Adrenal gland (tissue), 12 donors: Measurements from ENCODE around the gene METTL15. TPM values are rescaled to one million over a fixed set of nuclear protein-coding genes. Genes with fewer than 3 reads are reported as not detected.
"Not testable (repeated sequence)": the region's sequence is repeated elsewhere in the genome, so short reads cannot be mapped to it uniquely, and the experiment has no call there.

ENCODE experiments used
- DNase-seq, 7 donors: peaks; one replicate each; pipeline ENCODE4 v3.0.0-alpha.2; 2019 to 2020
- H3K27ac ChIP-seq, 5 donors: fragments of 200-600 bp; sonication (generic) in 4 of 5; 1 replicate in 3 of 5; 2 replicates in 2 of 5; pipeline versions ENCODE4 v1.5.1 to v1.8.0; 2016 to 2020; ENCODE audit warnings: mild to moderate bottlenecking in 1 of 5
- H3K27me3 ChIP-seq: fragments of 200-600 bp; 2 replicates; pipeline ENCODE4 v1.8.0; 2021
- H3K36me3 ChIP-seq, 2 donors: fragments of 200-600 bp; replicated peaks in 1 of 2; 1 replicate in 1 of 2; 2 replicates in 1 of 2; pipeline versions ENCODE4 v1.5.1 to v1.8.0; 2018 to 2022
- H3K4me1 ChIP-seq, 2 donors: fragments of 200-600 bp; replicated peaks in 1 of 2; 1 replicate in 1 of 2; 2 replicates in 1 of 2; pipeline versions ENCODE4 v1.5.1 to v1.8.0; 2018 to 2021
- H3K4me3 ChIP-seq, 4 donors: fragments of 200-600 bp; sonication (generic) in 3 of 4; one replicate each; pipeline ENCODE4 v1.5.1; 2016 to 2018
- H3K9me3 ChIP-seq, 3 donors: fragments of 200-600 bp; sonication (generic) in 1 of 3; replicated peaks in 1 of 3; 1 replicate in 2 of 3; 2 replicates in 1 of 3; pipeline versions ENCODE4 v1.5.1 to v1.8.0; 2016 to 2021
- POLR2A ChIP-seq, 2 donors: fragments of 450-650 bp; IDR thresholded peaks; one replicate each; pipeline ENCODE4 v1.6.1; 2017; ENCODE audit warnings: antibody characterized with exemption in 2 of 2, mild to moderate bottlenecking in 2 of 2, moderate library complexity in 1 of 2
- WGBS, 4 donors: extraction: QIAGEN DNeasy Blood & Tissue Kit in 2 of 4; methylation state at CpG; one replicate each; pipeline versions ENCODE4 v1.1.5 to v1.1.7; 2013 to 2017; 5-methylcytosine and 5-hydroxymethylcytosine counted together
- intact Hi-C, 2 donors: fragments of 100-400 bp; cut with DNase I; formaldehyde crosslinking; loops; one replicate each; pipeline versions ENCODE4 v1.14.1 to v1.15.0; 2022 to 2023
- polyA plus RNA-seq, 3 donors: library from polyadenylated mRNA; stranded (reverse); fragments of 200-250 nt in 2 of 3; fragments of 350-450 nt in 1 of 3; fragmentation: Illumina TruSeq in 1 of 3; extraction: RNeasy Lipid Tissue Mini Kit (QIAGEN cat#74804) in 1 of 3; gene quantifications; one replicate each; pipeline ENCODE4 v1.2.3, GENCODE V29; 2013 to 2014
- total RNA-seq, 9 donors: library from RNA; depleted of rRNA in 4 of 9; stranded (reverse); fragments of >200 nt in 4 of 9; fragments of 120-200 nt in 1 of 9; fragmentation: NEBNext Ultra II Directional in 1 of 9; extraction: Animal tissue kit (Norgen Biotek cat#: 25700) in 1 of 9; gene quantifications; one replicate each; pipeline versions ENCODE4 v1.1.0 to v1.2.4, GENCODE V29; 2013 to 2023
- TF ChIP-seq, protein P1 (sequence below), 6 experiments: fragments of 450-650 bp in 4 of 6; fragments of 200-600 bp in 2 of 6; sonication (generic) in 1 of 6; IDR thresholded peaks; 1 replicate in 5 of 6; 2 replicates in 1 of 6; pipeline versions ENCODE4 v1.5.1 to v1.8.0; 2016 to 2021; ENCODE audit warnings: antibody characterized with exemption in 6 of 6, mild to moderate bottlenecking in 2 of 6, moderate library complexity in 1 of 6
- donor health status: healthy with polysubstance abuse.
- donor health status: Bipolar disorder and iron deficiency.
- donor health status: DM: yes; HTN: yes; CAD: no.
- donor health status: DM: no; HTN: no; CAD: no.
- donor health status: DM: no; HTN: no; CAD: no.
- donor health status: DM: yes; HTN: yes; CAD: no.

The METTL15 gene
- total and polyA plus RNA-seq, 12 donors: 7.4 to 45.5 (median 17.3) TPM

DNA sequence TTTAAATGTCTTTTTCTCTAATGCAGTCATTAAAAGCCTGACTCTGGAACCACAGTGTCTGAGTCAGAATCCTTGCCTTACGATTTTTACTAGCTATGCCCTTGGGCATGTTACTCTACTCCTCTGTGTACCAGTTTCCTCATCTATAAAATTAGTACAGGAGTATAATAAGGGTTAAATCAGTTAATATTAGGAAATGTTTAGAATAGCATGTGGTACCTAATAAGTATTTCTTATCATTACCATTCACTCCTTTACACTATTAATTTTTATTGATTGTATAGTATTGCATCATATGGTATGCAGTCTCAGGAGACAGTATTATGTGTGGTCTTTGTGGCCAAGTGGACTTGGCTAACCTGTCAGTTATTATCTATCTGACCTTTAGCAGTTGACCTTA lies 68.2 kb downstream of the METTL15 start:
- no peak for DNase-seq
- H3K36me3 ChIP-seq: no peaks in the 10 kb centered on the region
- H3K27me3 ChIP-seq: no peaks in the 10 kb centered on the region
- 39 to 52% (median 48%) methylated on average over 1 of the region's 1 CpG for WGBS, 4 donors
- H3K9me3 ChIP-seq: no peaks in the 10 kb centered on the region
- TF ChIP-seq, protein P1, sequence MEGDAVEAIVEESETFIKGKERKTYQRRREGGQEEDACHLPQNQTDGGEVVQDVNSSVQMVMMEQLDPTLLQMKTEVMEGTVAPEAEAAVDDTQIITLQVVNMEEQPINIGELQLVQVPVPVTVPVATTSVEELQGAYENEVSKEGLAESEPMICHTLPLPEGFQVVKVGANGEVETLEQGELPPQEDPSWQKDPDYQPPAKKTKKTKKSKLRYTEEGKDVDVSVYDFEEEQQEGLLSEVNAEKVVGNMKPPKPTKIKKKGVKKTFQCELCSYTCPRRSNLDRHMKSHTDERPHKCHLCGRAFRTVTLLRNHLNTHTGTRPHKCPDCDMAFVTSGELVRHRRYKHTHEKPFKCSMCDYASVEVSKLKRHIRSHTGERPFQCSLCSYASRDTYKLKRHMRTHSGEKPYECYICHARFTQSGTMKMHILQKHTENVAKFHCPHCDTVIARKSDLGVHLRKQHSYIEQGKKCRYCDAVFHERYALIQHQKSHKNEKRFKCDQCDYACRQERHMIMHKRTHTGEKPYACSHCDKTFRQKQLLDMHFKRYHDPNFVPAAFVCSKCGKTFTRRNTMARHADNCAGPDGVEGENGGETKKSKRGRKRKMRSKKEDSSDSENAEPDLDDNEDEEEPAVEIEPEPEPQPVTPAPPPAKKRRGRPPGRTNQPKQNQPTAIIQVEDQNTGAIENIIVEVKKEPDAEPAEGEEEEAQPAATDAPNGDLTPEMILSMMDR (IDR thresholded peaks at IDR 0.05): no peak
- H3K4me3 ChIP-seq: no peak overlapping the region
- intact Hi-C loops: no loop called here
- no peak overlapping the region for H3K27ac ChIP-seq
- H3K4me1 ChIP-seq: peaks cover 0 to 4% of the 10 kb centered on the region in 2 donors

DNA sequence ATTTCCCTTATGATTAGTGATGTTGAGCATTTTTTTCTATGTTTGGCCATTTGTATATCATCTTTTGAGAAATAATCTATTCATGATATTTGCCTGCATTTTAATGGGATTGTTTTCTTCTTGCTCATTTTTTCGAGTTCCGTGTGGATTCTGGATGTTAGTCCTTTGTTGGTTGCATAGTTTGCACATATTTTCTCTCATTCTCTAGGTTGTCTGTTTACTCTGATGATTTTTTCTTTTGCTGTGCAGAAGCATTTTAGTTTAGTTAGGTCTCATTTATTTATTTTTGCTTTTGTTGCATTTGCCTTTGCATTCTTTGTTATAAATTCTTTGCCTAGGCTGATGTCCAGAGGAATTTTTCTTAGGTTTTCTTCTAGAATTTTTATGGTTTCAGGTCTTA lies 87.3 kb downstream of the METTL15 start:
- Histone ChIP-seq H3K9me3 (peaks cover 0 to 11% (median 9%) of the 10 kb centered on the region in 3 donors), H3K27me3 (no peaks in the 10 kb centered on the region), H3K27ac (no peak overlapping the region), H3K36me3 (no peaks in the 10 kb centered on the region), H3K4me3 (no peak overlapping the region), H3K4me1 (peaks cover 0 to 5% of the 10 kb centered on the region in 2 donors)
- no peak for TF ChIP-seq POLR2A (IDR thresholded peaks at IDR 0.05)
- TF ChIP-seq, protein P1 (IDR thresholded peaks at IDR 0.05): no peak
- intact Hi-C loops: no loop called here
- DNase-seq: no peak
- WGBS, 4 donors: 70 to 99% (median 98%) methylated on average over 2 of the region's 2 CpGs

DNA sequence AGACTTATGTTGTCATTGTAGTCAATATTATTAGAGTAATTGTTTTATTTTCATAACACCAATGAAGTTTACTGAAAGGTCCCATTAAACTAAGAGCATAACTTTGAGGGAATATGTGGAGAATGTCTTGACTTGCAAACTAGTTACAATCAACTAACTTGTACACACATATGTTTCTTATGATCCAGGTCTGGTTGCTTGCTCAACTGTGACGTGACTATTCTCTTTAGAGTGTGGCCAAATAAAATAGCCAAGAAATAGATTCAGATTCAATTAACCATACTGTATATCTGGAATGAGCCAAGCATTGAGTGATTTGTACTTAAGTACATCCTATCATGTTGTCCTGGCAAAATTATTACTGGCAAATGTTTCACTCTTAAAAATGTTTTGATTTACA lies 101.7 kb downstream of the METTL15 start:
- DNase-seq: no peak
- no peaks in the 10 kb centered on the region for H3K36me3 ChIP-seq
- H3K9me3 ChIP-seq: no peaks in the 10 kb centered on the region
- H3K4me1 ChIP-seq: no peaks in the 10 kb centered on the region
- TF ChIP-seq, protein P1 (IDR thresholded peaks at IDR 0.05): no peak
- no peak for TF ChIP-seq POLR2A (IDR thresholded peaks at IDR 0.05)
- no peak overlapping the region for H3K27ac ChIP-seq
- WGBS, 4 donors: 79 to 95% (median 92%) methylated on average over 1 of the region's 1 CpG
- no peak overlapping the region for H3K4me3 ChIP-seq
- no peaks in the 10 kb centered on the region for H3K27me3 ChIP-seq
- intact Hi-C loops: no loop called here

DNA sequence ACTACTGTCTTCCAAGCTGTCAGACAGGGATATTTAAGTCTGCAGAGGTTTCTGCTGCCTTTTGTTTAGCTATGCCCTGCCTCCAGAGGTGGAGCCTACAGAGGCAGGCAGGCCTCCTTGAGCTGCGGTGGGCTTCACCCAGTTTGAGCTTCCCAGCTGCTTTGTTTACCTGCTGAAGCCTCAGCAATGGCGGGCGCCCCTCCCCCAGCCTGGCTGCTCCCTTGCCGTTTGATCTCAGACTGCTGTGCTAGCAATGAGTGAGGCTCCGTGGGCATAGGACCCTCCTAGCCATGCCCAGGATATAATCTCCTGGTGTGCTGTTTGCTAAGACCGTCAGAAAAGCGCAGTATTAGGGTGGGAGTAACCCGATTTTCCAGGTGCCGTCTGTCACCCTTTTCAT lies 113.9 kb downstream of the METTL15 start:
- intact Hi-C loops, H3K27me3 ChIP-seq, H3K4me1 ChIP-seq, H3K36me3 ChIP-seq, H3K27ac ChIP-seq, H3K4me3 ChIP-seq, DNase-seq, H3K9me3 ChIP-seq: not testable (repeated sequence)
- 95 to 97% (median 96%) methylated on average over 9 of the region's 9 CpGs; no CpG with 5 or more reads in 1 of the 4 donors for WGBS, 4 donors

DNA sequence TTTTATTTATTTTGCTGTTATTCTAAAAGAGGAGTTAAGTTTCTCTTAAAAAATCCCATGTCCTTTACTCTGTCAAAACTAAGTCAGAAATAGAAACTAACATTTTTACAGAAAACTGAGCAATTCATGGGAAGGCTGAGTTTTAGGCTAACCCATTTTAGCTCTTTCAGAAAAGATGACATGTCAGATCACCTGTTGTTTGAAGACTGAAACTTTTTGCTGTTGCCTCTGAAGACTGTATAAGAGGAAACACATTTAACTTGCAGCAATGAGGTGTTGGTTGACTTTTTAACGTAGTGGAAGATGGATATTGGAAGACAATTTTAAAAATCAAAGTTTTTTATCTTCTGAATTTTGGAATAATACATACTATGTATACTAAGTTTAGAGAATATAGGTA lies 115.4 kb downstream of the METTL15 start:
- TF ChIP-seq POLR2A (IDR thresholded peaks at IDR 0.05): no peak
- TF ChIP-seq, protein P1 (IDR thresholded peaks at IDR 0.05): no peak
- intact Hi-C loops: no loop called here

More for the DNA sequence above, 115.4 kb downstream of the METTL15 start:
- H3K27me3 ChIP-seq: no peaks in the 10 kb centered on the region
- WGBS, 4 donors: 76 to 92% (median 89%) methylated on average over 1 of the region's 1 CpG
- DNase-seq: no peak
- H3K4me1 ChIP-seq: no peaks in the 10 kb centered on the region
- no peak overlapping the region for H3K27ac ChIP-seq
- H3K36me3 ChIP-seq: no peaks in the 10 kb centered on the region
- H3K9me3 ChIP-seq: peaks cover 0 to 6% (median 0%) of the 10 kb centered on the region in 3 donors
- H3K4me3 ChIP-seq: no peak overlapping the region
